GM12878 (cell line): ENCODE measurements around the gene AMPH. TPM values are rescaled to one million over a fixed set of nuclear protein-coding genes. Genes with fewer than 3 reads are reported as not detected.

Source experiments
- ATAC-seq: fragments of 200-7000 bp; cut with Tn5 transposase; 3 replicates; pipeline ENCODE4 v1.9.1; 2020; ENCODE audit warnings: mild to moderate bottlenecking, moderate library complexity
- BruUV-seq: library from RNA; stranded (reverse); fragments of 400-500 nt; replicated peaks from 2 replicates; lab custom pipeline; 2021; lab: Mats Ljungman, UMichigan
- CTCF ChIA-PET: fragments of 300-600 bp; sonication (Branson Sonifier 250); formaldehyde crosslinking; extraction: SDS; loops from one replicate; lab custom pipeline; 2021; ENCODE audit warnings: inconsistent platforms; lab: Yijun Ruan, JAX
- POLR2A ChIA-PET: fragments of 350-600 bp; formaldehyde crosslinking; extraction: SDS; loops from one replicate; lab custom pipeline; 2021; ENCODE audit warnings: inconsistent platforms; lab: Charles Lee
- RAD21 ChIA-PET: fragments of 300-600 bp; sonication (Branson Sonifier 250); formaldehyde crosslinking; loops from one replicate; lab custom pipeline; 2023; ENCODE audit warnings: antibody characterized with exemption; ENCODE audit not compliant: unreplicated experiment; lab: Charles Lee
- SMC1A ChIA-PET: fragments of 300-600 bp; sonication (Branson Sonifier 250); formaldehyde crosslinking; loops from one replicate; lab custom pipeline; 2023; ENCODE audit not compliant: unreplicated experiment, uncharacterized antibody; lab: Charles Lee
- DNase-seq: peaks from one replicate; pipeline ENCODE4 v3.0.0-alpha.2; 2011; ENCODE audit warnings: low read depth, low spot score
- FAIRE-seq: peaks from 3 replicates; lab custom pipeline; 2011; peaks lifted over from hg19 to GRCh38; lab: Jason Lieb, UNC
- H2AFZ ChIP-seq: 2 replicates; pipeline ENCODE4 v1.6.0; 2011; ENCODE audit warnings: low read depth, low read length, control low read depth; ENCODE audit not compliant: control insufficient read depth
- H3K27ac ChIP-seq: 2 replicates; pipeline ENCODE4 v1.5.1; 2011; ENCODE audit warnings: control low read depth; ENCODE audit not compliant: control insufficient read depth, insufficient read depth
- H3K27me3 ChIP-seq, 2 experiments: replicated peaks in 1 of 2; 2 replicates each; pipeline versions ENCODE4 v1.6.0 to v1.6.1; 2011; ENCODE audit warnings: low read length in 1 of 2; ENCODE audit not compliant: control insufficient read depth in 2 of 2, insufficient read depth in 2 of 2
- H3K36me3 ChIP-seq, 2 experiments: 2 replicates each; pipeline ENCODE4 v1.5.1; 2011; ENCODE audit warnings: low read length in 1 of 2; ENCODE audit not compliant: control insufficient read depth in 2 of 2, insufficient read depth in 2 of 2
- H3K4me1 ChIP-seq: 2 replicates; pipeline ENCODE4 v1.6.1; 2011; ENCODE audit warnings: mild to moderate bottlenecking, low read length, moderate library complexity, mixed read lengths; ENCODE audit not compliant: control insufficient read depth, insufficient read depth
- H3K4me2 ChIP-seq: 2 replicates; pipeline ENCODE4 v1.6.0; 2011; ENCODE audit warnings: control low read depth; ENCODE audit not compliant: control insufficient read depth, insufficient read depth
- H3K4me3 ChIP-seq: fragments of 200-600 bp; sonication (generic); 2 replicates; pipeline ENCODE4 v1.5.1; 2016
- H3K79me2 ChIP-seq: 2 replicates; pipeline ENCODE4 v1.6.0; 2011; ENCODE audit warnings: low read length; ENCODE audit not compliant: control insufficient read depth, insufficient read depth
- H3K9ac ChIP-seq: 2 replicates; pipeline ENCODE4 v1.8.0; 2011; ENCODE audit warnings: low read length, control low read depth, mixed read lengths; ENCODE audit not compliant: control insufficient read depth, insufficient read depth
- H3K9me3 ChIP-seq: replicated peaks from 3 replicates; pipeline ENCODE4 v1.5.1; 2011; ENCODE audit warnings: mild to moderate bottlenecking, low read length; ENCODE audit not compliant: control insufficient read depth, insufficient read depth
- H4K20me1 ChIP-seq: 2 replicates; pipeline ENCODE4 v1.6.0; 2011; ENCODE audit not compliant: control insufficient read depth, insufficient read depth
- BACH1 ChIP-seq: fragments of 450-650 bp; IDR thresholded peaks from 2 replicates; pipeline ENCODE4 v1.6.1; 2017; ENCODE audit warnings: mild to moderate bottlenecking, borderline replicate concordance
- KDM1A ChIP-seq: fragments of 200-600 bp; sonication (generic); IDR thresholded peaks from 2 replicates; pipeline ENCODE4 v1.6.1; 2016; ENCODE audit warnings: borderline replicate concordance
- RBBP5 ChIP-seq: fragments of 200-600 bp; sonication (generic); conservative IDR thresholded peaks from 2 replicates; pipeline ENCODE4 v1.6.1; 2016
- RELA ChIP-seq: fragments of 450-650 bp; IDR thresholded peaks from 2 replicates; pipeline ENCODE4 v1.8.0; 2014; ENCODE audit warnings: borderline replicate concordance; ENCODE audit not compliant: partially characterized antibody
- ZBTB11 ChIP-seq: fragments of 450-650 bp; formaldehyde crosslinking; IDR thresholded peaks from 2 replicates; pipeline ENCODE4 v1.5.0; 2022; ENCODE audit warnings: mild to moderate bottlenecking, missing genetic modification characterization
- ZBTB4 ChIP-seq: fragments of 450-650 bp; formaldehyde crosslinking; IDR thresholded peaks from 2 replicates; pipeline ENCODE4 v1.4.0; 2022; ENCODE audit warnings: mild to moderate bottlenecking, moderate library complexity
- WGBS: methylation state at CpG from one replicate; pipeline ENCODE4 v1.1.6; 2016; ENCODE audit warnings: low lambda C conversion rate; ENCODE audit not compliant: insufficient replicate concordance, insufficient coverage; ENCODE audit errors: missing lambda C conversion rate; 5-methylcytosine and 5-hydroxymethylcytosine counted together
- in situ Hi-C: fragments of 300-500 bp; cut with MboI; formaldehyde crosslinking; loops from 9 replicates; pipeline ENCODE4 v1.14.3; 2018; ENCODE audit warnings: mixed read lengths
- intact Hi-C: fragments of 100-400 bp; cut with micrococcal nuclease; formaldehyde crosslinking; loops from one replicate; pipeline ENCODE4 v1.14.2; 2022; ENCODE audit not compliant: unreplicated experiment
- polyA plus RNA-seq, 11 experiments: library from polyadenylated mRNA; depleted of rRNA in 4 of 11; unstranded in 6 of 11; stranded (reverse) in 5 of 11; fragments of >200 nt; fragmentation: Nextera tagmentation in 4 of 11; fragmentation: Illumina TruSeq in 1 of 11; extraction: Ambion mirVana in 4 of 11; extraction: Trizol in 1 of 11; gene quantifications; 1 replicate in 1 of 11; 2 replicates in 10 of 11; pipeline versions ENCODE4 v1.2.1 to v1.2.3, GENCODE V29; 2011 to 2016; ENCODE audit warnings: inconsistent platforms in 2 of 11, missing spikeins in 2 of 11, low read depth in 1 of 11
- total RNA-seq, 4 experiments: library from RNA; depleted of rRNA in 3 of 4; stranded (reverse); fragments of >200 nt in 3 of 4; fragmentation: Illumina TruSeq in 1 of 4; extraction: Trizol in 1 of 4; gene quantifications; 2 replicates each; pipeline versions ENCODE4 v1.2.1 to v1.2.3, GENCODE V29; 2013 to 2021

Gene AMPH
- total and polyA plus RNA-seq, 10 of the 15 experiments (the other 5 are each of a cell fraction or from before 2014, with no cell fraction given) = 0.03 to 0.24 (median 0.08) TPM; not detected in 2

- TF ChIP-seq RBBP5 = no peak
- no peak for TF ChIP-seq RELA
- no peak for TF ChIP-seq ZBTB11 (CRISPR knock-in tag)
These were observed 177.3 kb downstream of the AMPH start (continued) for GRCh38 chr7:38453826-38454225.

GRCh38 chr7:38453168-38453567 lies 178.0 kb downstream of the AMPH start:
- 39% methylated on average over 3 of the region's 3 CpGs for WGBS

More at GRCh38 chr7:38453168-38453567, 178.0 kb downstream of the AMPH start:
- intact Hi-C loops = no loop called here
- Histone ChIP-seq H3K9me3 (no peaks in the 10 kb centered on the region), H3K27ac (no peak overlapping the region), H3K36me3 (no peaks in the 10 kb centered on the region), H2AFZ (no peak overlapping the region), H3K4me1 (no peaks in the 10 kb centered on the region), H3K27me3 (no peaks in the 10 kb centered on the region), H3K4me2 (no peak overlapping the region), H4K20me1 (no peaks in the 10 kb centered on the region), H3K4me3 (no peak overlapping the region), H3K79me2 (no peaks in the 10 kb centered on the region), H3K9ac (no peak overlapping the region)
- no peak for FAIRE-seq
- CTCF ChIA-PET = interaction anchor here (0.6 kb wide), 1 partner anchor 200 kb away, joined by 3 read pairs; no protein-coding TSS in a partner anchor
- SMC1A ChIA-PET = no interaction called here
- no peak for TF ChIP-seq ZBTB4
- TF ChIP-seq BACH1 = no peak
- no peak for TF ChIP-seq KDM1A
- DNase-seq = no peak
- in situ Hi-C loops = no loop called here
- no peak for ATAC-seq
- POLR2A ChIA-PET = no interaction called here
- BruUV-seq = no TSS peak
- RAD21 ChIA-PET = no interaction called here
